Activated naive CD8-positive, alpha-beta T cell treated with anti-CD3 and anti-CD28 coated beads, Interleukin-2, amount 50 U/mL, for 16 hours (primary cell): ENCODE measurements around the gene CNTNAP2.

ENCODE experiments used
- DNase-seq: peaks from one replicate; pipeline ENCODE4 v3.0.0-alpha.2; 2020; ENCODE audit warnings: low read depth, low spot score

CNTNAP2 gene

DNA sequence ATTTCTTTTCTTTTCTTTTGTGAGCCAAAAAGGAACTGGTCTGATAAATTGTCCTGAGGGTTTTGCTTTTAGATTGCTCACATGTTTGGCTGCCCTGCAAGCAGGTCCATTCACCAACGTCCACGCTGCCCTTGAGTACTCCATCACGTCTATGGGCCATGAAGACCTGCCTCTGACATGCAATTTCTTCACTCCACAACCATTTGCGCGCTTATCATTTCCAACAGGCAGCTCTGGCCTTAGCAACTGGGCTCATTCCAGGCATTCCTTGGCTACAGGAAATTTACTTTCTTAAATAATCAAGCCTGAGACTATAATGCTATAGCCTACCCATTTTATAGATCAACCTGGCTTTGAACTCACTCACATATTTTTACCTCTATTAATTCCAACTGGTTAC, 2065.7 kb downstream of the CNTNAP2 start:
- no peak for DNase-seq

DNA sequence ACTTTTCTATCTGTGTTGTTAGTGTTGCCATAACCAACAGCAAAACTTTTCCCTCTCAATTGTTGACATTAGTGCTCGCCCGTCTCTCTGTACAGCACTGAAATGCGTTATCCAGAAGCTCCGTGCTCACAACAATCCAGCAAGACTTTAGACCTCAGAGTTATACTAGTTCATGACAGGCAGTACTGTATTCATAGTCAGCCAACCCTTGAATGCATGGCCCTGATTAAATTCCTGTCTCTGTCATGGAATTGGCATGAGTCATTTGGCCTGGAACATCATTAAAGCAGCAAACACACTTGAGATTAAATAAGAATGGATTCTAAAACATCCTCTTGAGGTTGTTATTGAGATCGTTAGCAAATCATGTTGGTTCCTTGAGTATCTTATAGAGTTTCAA, 2068.4 kb downstream of the CNTNAP2 start:
- DNase-seq: no peak

DNA sequence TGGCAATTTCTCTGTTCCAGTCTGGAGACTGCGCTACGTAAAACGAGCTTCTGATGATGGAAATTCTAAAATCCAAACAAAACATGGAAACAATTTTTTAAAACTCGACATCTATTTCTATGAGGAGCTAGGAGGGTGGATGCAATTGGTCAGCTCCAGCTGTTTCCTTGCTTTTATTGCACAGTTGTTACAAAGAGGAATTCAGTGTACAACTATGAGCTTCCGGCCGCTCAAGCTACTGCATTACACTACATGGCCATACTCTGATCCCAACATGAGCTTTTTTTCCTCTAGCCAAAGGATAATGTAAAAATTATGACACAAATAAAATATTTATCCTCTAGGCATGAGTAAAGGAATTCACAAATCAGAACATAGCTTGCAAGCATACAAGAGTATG, 2070.9 kb downstream of the CNTNAP2 start:
- no peak for DNase-seq

DNA sequence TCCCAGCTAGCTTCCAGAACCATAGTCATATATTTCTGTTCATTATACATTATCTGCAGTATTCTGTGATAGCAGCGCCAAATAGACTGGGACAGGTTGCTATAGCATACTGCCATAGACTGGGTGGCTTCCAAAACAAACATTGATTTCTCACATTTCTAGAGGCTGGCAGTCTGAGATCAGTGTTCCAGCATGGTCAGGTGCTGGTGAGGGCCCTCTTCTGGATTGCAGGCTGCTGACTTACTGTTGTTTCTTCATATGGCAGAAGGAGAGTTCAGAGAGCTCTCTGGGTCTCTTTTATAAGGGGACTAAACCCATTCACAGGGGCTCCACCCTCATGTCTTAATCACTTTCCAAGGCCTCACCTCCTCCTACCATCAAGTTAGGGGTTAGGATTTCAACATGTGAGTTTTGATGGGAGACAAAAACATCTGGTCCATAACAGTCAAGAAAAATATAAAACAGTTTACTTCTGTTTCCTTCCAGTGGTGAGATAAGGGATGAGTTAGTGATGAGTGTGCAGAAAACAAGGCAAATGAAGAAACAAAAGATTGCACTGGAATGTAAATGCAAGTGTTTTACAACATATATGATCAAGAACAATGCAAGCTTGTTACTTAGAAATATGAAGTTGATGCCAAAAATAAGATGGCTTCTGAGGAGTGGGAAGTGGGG, 2074.9 kb downstream of the CNTNAP2 start:
- DNase-seq: no peak

DNA sequence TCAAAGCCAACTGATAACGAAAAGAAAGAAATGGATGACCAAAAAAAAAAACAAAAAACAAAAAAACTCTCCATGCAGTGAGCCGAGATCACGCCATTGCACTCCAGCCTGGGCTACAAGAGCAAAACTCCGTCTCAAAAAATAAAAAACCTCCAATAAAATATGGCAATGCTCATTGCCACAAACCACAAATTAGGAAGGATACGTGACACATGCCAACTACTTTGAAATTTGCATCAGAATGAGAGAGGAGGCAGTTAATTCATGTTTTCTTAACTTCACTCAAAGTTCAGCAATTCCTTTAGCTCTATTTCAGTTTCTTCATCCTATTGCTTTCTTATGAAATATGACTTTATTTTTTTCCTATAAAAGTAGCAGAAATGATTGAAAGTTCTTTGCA, 2075.9 kb downstream of the CNTNAP2 start:
- DNase-seq: no peak

DNA sequence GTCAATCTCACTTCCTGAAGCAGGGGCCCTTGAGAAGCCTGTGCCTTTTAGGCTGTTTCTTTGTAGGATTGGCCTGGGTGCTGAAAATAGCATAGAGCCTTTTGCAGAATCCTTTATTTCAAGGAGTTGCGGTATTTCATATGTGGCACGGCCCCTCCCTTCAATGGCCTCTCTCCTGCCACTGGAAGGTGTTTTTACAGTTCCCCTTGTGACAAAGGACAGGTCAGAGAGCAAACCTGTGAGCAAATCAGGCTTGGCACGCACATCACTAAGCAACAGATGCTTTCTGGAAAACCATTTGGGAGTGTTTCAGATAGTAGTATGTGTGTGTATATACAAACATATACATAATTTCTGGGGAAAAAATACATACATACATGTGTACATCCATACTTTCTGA, 2085.4 kb downstream of the CNTNAP2 start:
- no peak for DNase-seq

DNA sequence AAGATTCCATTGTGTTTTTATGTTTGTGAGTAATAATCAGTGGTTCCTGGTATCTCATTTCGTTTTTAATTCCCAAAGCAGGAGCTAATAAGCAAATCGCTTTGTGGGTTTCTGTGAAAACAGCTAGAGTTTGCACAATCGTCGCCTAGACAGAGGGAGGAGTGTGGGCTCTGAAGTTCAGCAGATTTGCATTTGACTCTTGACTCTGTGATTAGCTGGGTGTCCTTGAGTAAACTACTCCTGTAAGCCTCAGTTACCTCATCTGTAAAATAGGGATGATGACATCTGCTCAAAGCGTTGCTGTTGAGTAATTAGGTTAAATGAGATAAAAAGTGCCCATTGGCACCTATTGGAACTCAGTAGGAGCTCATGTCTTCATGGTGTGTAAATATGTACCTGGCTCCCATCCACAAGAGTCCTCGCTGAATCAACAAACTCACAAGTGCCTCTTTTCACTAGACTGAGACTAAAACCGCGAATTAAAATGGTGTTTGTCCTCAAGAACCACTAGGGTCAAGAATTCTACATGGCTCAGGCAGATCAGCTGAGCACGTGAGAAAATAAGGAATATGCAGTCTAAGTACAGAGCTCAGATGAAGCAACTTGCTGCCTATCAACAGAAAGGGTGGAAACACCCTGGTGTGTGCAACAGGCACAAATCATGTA, 2088.2 kb downstream of the CNTNAP2 start:
- no peak for DNase-seq

DNA sequence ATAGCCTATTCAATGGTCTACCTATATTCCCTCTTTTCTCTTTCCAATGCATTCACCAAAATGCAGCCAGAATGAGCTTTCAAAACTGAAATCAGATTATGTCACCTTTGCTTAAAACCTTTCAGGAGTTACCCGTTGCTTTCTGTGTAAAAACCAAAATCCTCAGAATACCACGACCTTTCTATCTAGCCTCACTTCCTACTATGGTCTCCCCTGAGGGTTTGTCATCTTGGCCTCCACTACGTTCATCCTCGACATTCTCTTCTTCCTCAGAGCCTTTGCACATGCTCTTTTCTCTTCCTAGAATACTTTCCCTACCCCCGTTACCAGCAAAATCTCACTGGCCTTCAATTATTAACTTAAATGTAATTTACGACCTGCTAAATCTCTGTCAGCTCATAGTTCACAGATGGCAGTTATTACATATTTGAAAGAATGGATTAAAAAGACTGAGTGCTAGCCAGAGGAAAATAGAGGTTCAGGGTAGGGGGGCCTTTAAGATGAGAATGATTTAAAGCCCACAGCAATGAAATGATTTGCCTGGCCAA, 2093.1 kb downstream of the CNTNAP2 start:
- DNase-seq: no peak

DNA sequence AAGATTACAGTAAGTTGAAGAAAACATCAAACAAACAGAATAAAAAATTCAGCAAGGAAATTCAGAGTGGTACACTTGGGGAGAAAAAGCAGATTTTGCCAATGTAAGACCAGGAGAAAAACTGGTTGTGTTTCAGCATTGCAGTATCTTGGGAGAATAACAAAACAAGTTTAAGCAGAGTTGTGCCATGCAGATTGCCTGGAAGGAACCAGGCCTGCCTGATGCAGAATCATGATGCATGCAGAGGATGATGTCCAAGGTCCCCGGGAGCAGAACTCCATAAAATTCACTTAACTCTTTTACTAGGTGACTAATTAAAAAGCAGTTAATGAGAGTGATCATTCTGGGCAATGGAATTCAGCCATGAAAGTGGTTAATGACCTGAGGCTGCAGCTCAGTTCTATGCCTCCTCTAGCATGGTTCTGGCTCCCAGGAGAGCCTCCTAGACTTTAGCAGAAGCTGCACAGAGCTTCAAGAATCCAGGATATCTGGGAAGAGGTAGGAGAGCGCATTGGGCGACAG, 2094.3 kb downstream of the CNTNAP2 start:
- DNase-seq: no peak

DNA sequence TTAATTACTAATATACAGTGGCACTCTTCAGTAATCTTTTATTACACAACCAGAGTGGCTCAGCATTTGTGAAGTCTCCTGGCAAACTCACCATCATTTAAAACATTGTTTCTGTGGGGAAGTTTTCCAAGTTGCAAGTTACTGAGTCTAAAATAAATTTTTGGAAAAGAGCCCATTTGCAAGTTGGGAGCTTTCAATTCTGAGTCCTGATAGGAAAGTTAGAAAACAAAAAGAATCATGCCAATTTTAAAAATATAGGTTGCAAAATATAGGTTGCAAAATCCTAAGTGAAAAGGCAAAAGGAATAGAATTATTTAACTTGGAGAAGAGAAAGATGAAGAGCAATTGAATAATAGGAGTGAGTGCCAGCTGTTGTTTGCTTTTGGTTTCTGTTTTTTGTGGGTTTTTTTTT, 2095.1 kb downstream of the CNTNAP2 start:
- DNase-seq: no peak

DNA sequence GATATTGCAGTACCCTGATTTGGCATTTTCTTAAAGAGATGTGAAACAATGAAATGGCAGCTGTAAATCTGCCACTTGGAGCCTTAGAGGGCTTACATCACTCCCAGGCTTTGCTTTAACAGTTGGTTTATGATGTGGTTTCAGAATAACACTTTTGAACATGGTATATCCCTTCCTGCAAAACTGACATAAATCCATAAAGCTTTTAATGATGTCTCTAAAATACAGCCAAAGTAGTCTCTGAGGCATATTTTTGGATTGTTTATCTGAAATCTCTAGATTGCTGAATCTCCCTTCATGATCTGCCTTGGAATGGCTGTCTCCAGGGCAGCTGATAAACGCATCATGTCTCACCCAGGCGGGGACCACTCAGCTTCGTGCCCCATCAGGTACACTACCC, 2096.1 kb downstream of the CNTNAP2 start:
- no peak for DNase-seq

DNA sequence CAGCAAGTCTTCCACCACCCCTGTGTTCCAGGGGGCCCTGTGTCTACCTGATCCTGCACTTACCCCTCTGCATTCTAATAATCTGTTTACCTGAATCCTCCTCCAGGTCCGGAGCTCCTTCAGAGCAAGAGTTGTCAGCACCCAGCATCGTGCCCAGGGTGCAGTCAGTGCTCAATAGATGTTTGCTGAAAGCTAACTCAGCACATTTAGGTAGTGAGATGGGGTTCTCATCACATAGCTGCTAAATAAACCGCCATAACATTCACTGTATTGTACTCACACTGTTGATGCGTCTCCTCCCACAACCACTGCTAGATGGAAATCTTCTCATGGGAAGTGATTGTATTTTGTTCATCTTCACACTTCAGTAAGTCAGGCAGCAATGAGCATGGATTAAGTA, 2097.5 kb downstream of the CNTNAP2 start:
- DNase-seq: no peak

DNA sequence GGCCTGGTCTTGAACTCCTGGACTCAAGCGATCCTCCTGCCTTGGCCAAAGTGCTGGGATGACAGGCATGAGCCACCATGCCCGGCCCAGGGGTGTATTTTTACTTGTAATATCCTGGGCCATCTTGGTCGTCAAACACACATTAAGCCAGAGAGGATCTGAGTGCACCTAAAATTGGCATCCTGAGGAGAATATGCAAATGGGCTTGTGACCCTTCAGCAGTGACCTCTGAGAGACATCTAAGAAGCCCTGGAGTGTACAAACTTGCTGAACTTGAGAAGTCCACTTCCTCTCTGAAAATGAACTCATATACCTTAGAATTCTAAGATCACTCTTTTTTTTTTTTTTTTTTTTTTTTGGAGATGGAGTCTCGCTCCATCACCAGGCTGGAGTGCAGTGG, 2102.0 kb downstream of the CNTNAP2 start:
- DNase-seq: no peak

DNA sequence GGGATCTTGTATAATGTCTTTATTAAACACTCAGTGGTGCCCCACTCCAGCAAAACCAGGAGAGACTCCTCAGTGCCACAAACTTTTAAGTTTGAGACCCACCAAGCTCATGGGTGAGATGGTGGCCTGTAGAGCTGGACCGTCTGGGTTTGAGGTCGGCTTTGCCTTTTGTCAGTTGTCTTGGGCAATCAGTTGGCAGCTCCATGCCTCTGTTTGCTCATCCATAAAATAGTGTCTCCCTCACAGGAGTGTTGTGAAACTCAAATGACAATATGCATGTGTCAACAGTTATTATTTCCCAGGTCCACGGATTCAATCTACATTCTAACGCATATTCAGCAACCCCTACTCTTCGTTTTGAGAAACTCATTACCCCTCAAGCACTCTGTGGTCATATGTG, 2106.1 kb downstream of the CNTNAP2 start:
- no peak for DNase-seq

DNA sequence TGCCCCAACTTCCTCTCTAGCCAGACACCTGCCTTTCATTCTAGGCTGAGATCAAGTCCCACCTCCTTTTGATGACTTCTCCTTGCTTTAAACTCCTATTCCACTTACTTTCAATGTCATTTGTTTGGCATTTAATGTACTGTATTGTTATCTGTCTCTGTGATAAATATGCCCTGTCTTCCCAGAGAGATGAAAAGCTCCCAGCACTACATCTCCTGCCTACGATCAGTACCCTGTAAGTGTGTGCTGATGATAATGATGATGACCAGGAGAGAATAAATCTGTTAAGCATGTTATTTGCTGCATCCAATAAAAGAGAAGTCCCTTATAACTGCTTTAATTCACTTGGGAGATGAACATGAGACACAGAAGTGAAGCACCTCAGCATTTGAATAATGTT, 2106.6 kb downstream of the CNTNAP2 start:
- DNase-seq: no peak

DNA sequence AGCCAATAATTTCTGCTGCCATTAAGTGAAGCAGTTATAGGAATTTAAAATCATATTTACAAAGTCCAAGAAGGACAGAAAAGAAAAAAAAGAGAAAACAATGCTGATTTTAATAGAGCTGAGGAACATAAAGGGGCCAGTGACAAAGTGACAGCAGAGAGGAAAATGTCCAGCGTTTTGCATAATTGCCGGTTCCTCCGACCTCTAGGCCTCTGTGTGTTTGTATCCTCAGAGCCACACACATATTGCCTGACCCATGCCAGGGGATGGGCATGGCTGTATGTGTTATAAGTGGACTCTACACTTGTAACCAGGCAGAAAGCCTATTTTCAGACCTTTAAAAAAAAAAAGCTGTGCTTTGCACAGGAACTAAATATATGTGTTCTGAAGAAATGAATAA, 2107.1 kb downstream of the CNTNAP2 start:
- DNase-seq: no peak

DNA sequence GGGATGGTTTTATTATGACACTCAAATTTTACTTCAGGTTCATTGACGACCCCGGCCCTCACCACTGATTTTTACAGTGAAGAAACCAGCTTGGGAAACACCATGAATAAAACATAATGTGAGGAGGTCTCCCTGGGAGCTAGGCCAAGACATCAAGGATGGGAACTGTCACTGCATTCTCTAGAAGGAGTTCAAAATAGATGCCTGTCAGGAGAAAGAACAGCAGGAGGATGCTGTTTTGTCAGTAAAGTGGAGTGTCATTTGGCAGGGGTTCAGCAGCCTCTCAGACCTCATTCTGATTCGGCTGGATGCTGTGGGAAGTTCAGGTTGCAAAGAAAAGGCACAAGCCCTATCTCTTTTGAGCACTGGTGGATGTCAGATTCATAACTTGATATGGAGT, 2113.7 kb downstream of the CNTNAP2 start:
- DNase-seq: no peak

DNA sequence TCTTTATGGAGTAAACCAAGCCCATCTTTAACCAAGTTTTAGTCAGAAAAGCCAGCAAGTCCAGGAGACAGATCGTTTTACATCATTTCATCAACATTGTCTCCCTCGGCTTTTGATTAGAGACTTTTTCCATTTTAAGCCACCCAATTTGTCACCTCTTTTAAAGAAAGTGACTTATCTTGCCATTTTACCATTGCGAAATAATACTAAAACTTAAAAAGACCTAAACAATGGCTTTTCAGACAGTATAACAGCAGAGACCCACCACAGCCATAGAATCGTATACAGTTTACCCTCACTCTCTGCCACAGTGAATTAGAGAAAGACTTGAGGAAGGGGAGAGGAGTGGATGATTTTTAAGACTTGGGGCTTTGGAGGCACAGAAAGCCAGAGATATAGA, 2114.3 kb downstream of the CNTNAP2 start:
- DNase-seq: no peak

DNA sequence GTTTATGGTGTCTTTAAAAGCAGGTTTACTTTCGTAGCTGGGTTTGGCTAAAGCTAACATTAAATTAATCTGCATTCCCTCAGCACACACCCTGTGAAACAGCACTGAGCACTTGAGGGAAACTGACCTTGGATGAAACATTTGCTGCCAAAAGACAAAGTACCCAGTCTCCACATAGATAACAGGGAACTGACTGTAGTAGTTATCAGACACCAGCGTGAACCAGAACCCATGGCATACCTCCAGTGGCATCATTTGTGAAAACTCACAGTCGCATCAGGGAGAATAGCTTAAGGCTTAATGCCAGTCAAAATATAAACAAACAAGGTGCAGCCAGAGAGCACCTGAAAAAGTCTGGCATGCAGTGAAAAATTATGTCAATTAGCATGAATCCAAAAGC, 2116.2 kb downstream of the CNTNAP2 start:
- DNase-seq: no peak

DNA sequence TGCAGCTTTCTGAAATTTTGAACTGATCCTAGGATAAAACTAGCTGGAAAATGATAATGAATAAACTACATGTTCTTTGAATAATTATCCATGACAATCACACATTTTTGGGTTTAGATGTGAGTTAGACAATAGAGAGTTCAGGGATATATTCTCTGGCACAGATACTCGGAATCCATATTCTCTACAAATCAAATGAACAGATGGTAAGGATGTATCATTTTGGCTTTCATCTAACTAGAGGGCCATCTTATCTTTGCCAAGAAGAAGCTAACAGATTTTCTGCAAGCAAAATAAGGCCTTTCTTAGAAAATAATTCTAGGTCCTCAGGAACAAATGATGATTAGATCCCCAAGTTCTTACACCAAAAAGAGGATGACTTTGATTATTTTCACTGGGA, 2118.1 kb downstream of the CNTNAP2 start:
- no peak for DNase-seq

DNA sequence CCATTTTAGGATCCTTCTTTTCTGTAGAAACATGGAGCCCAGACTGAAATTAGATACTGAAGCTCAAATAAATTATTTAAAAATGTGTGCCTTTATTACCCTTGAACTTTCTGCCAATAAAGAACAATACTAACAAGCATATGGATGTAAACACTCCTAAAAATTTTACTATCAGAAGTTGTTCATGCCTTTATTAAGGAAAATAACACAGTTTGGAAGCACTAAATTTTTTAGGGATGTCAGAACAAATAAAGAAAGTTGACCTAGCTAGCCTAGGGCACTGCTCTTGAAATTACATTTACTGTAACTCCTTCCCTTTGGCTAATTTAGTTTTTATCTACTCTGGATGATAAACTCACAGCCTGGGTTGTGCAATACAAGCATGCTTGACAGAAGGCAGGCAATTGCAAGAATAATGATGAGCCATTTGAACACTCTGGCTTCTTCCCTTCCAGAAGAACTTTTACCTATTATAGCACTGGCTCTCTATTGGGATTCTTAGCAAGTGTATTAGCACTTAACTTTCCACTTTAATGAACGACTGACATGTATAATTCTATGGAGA, 2122.2 kb downstream of the CNTNAP2 start:
- no peak for DNase-seq

DNA sequence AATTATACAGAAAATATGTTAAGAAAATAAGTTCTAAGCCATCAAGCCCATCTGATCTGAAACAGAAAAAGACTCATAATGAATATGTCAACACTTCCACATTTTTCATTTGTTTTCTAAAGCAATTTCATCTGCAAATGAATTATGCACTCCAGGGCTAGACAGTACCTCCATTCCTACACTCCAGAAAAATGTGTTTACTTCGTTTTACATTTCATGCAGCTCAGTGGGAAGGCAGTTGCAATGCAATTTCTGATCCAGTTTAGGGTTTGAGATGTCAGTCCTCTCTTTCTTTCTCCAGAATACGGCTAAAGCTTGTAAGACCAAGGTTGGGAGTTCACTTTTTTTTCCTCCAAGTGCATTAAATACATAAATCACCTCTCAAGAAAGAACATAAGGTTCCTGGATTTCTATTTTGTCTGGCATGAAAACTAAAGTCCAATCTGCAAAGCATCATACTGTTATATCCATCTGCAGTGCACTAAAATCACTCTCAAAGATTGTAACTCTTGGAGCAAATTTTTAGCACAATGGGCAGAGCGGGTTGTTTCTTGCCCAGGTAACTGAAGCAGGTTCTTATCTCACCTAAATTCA, 2125.2 kb downstream of the CNTNAP2 start:
- no peak for DNase-seq
